G401 (cell line): ENCODE results near the gene IL2RA. TPM values are rescaled to one million over a fixed set of nuclear protein-coding genes. Genes with fewer than 3 reads are reported as not detected.

Source experiments
- DNase-seq: peaks from one replicate; pipeline ENCODE4 v3.0.0-alpha.2; 2015; ENCODE audit warnings: low spot score
- in situ Hi-C: cut with HindIII; loops from 2 replicates; pipeline ENCODE4 v1.10.0; 2016; ENCODE audit warnings: low sequenced_read_pairs, mixed read lengths
- total RNA-seq: library from RNA; depleted of rRNA; stranded (reverse); fragments of >200 nt; shearing (Covaris generic); gene quantifications from 2 replicates; pipeline ENCODE4 v1.2.3, GENCODE V29; 2014

Gene IL2RA
- total RNA-seq, 1 experiment from 2014 or later, result not detected

GRCh38 chr10:6002809-6003510 lies 59.2 kb downstream of the IL2RA start:
- in situ Hi-C loops, result no loop called here

GRCh38 chr10:5999440-6000165 lies 62.6 kb downstream of the IL2RA start:
- in situ Hi-C loops, result no loop called here
- DNase-seq, result no peak

More at GRCh38 chr10:6002809-6003510, 59.2 kb downstream of the IL2RA start:
- DNase-seq, result no peak

GRCh38 chr10:5996696-5997095 lies 65.5 kb downstream of the IL2RA start:
- in situ Hi-C loops, result no loop called here

GRCh38 chr10:5992398-5992797 lies 69.8 kb downstream of the IL2RA start:
- DNase-seq, result no peak
- in situ Hi-C loops, result no loop called here

More at GRCh38 chr10:5996696-5997095, 65.5 kb downstream of the IL2RA start:
- DNase-seq, result no peak

- no peak for DNase-seq
- in situ Hi-C loops, result no loop called here
Observed at GRCh38 chr10:5991708-5992107, 70.5 kb downstream of the IL2RA start.

GRCh38 chr10:5989756-5990155 lies 72.4 kb downstream of the IL2RA start:
- in situ Hi-C loops, result no loop called here
- DNase-seq, result no peak

- in situ Hi-C loops, result no loop called here
- no peak for DNase-seq
Observed at GRCh38 chr10:5988336-5988920, 73.7 kb downstream of the IL2RA start.

- in situ Hi-C loops, result no loop called here
- DNase-seq, result no peak
Observed at GRCh38 chr10:5987747-5988146, 74.4 kb downstream of the IL2RA start.

- in situ Hi-C loops, result no loop called here
- no peak for DNase-seq
Observed at GRCh38 chr10:5985029-5985428, 77.1 kb downstream of the IL2RA start.

- in situ Hi-C loops, result no loop called here
- DNase-seq, result no peak
Observed at GRCh38 chr10:5983774-5984173, 78.4 kb downstream of the IL2RA start.

GRCh38 chr10:5981529-5981928 lies 80.6 kb downstream of the IL2RA start:
- in situ Hi-C loops, result no loop called here
- DNase-seq, result no peak

GRCh38 chr10:5978230-5978489 lies 84.0 kb downstream of the IL2RA start:
- in situ Hi-C loops, result no loop called here
- DNase-seq, result no peak

GRCh38 chr10:5977471-5978229 lies 84.5 kb downstream of the IL2RA start, which contains the start of gene IL15RA:
IL15RA (minus strand) TSS chr10:5977543; CDS start chr10:5977492, 51 bp downstream.
- no peak for DNase-seq
- in situ Hi-C loops, result no loop called here

GRCh38 chr10:5976512-5977470 lies 85.4 kb downstream of the IL2RA start:
- no peak for DNase-seq
- in situ Hi-C loops, result no loop called here

GRCh38 chr10:5975641-5976473 lies 86.3 kb downstream of the IL2RA start:
- in situ Hi-C loops, result no loop called here
- peak; percentile 3 for DNase-seq

- DNase-seq, result no peak
- in situ Hi-C loops, result no loop called here
Observed at GRCh38 chr10:5973069-5973468, 89.1 kb downstream of the IL2RA start.

- no peak for DNase-seq
- in situ Hi-C loops, result no loop called here
Observed at GRCh38 chr10:5971886-5972285, 90.3 kb downstream of the IL2RA start.

GRCh38 chr10:5971315-5971832 lies 90.8 kb downstream of the IL2RA start:
- DNase-seq, result no peak
- in situ Hi-C loops, result no loop called here
